PFSK-1 (cell line): Measurements from ENCODE around the gene UBASH3A.

Experiments
- FOXP2 ChIP-seq: optimal IDR thresholded peaks from 2 replicates; pipeline ENCODE3; 2011; ENCODE audit warnings: borderline replicate concordance, control low read depth, inconsistent platforms; ENCODE audit not compliant: insufficient read depth; ENCODE audit errors: extremely low read length, extremely low read depth
- POLR2AphosphoS5 ChIP-seq: IDR thresholded peaks from 2 replicates; pipeline ENCODE4 v1.6.1; 2012; ENCODE audit warnings: low read depth, mild to moderate bottlenecking, control low read depth, low read length, moderate library complexity
- REST ChIP-seq, 2 experiments: IDR thresholded peaks; 2 replicates each; pipeline versions ENCODE4 v1.6.1 to v1.8.0; 2011 to 2012; ENCODE audit warnings: low read depth in 2 of 2, low read length in 2 of 2, control low read depth in 1 of 2, inconsistent platforms in 1 of 2, mild to moderate bottlenecking in 1 of 2, moderate library complexity in 1 of 2; ENCODE audit not compliant: insufficient read depth in 1 of 2
- SIN3A ChIP-seq: IDR thresholded peaks from 2 replicates; pipeline ENCODE4 v1.6.1; 2012; ENCODE audit warnings: mild to moderate bottlenecking, low read length, moderate library complexity, borderline replicate concordance; ENCODE audit not compliant: insufficient read depth
- TAF1 ChIP-seq: IDR thresholded peaks from 2 replicates; pipeline ENCODE4 v1.6.1; 2012; ENCODE audit warnings: low read length, control low read depth, borderline replicate concordance; ENCODE audit not compliant: insufficient read depth

UBASH3A gene

GRCh38 chr21:42431196-42431595, 27.5 kb downstream of the UBASH3A start:
- TF ChIP-seq FOXP2 (no peak), REST (IDR thresholded peaks at IDR 0.05; ENCODE audit: insufficient read depth in 1 of 2, low read depth in 2 of 2, low read length in 2 of 2) (no peak), POLR2AphosphoS5 (no peak), SIN3A (no peak)

- no peak for TF ChIP-seq SIN3A
Measured at GRCh38 chr21:42432695-42433094, 29.0 kb downstream of the UBASH3A start.

- TF ChIP-seq SIN3A, result no peak
- no peak for TF ChIP-seq REST (IDR thresholded peaks at IDR 0.05; ENCODE audit: insufficient read depth in 1 of 2, low read depth in 2 of 2, low read length in 2 of 2)
- no peak for TF ChIP-seq FOXP2
- TF ChIP-seq POLR2AphosphoS5, result no peak
- TF ChIP-seq TAF1, result no peak
Measured at GRCh38 chr21:42433946-42434551, 30.3 kb downstream of the UBASH3A start.

- no peak for TF ChIP-seq TAF1
- TF ChIP-seq POLR2AphosphoS5, result no peak
- TF ChIP-seq SIN3A, result no peak
- TF ChIP-seq FOXP2, result no peak
- TF ChIP-seq REST (IDR thresholded peaks at IDR 0.05; ENCODE audit: insufficient read depth in 1 of 2, low read depth in 2 of 2, low read length in 2 of 2), result no peak
Measured at GRCh38 chr21:42434884-42435283, 31.2 kb downstream of the UBASH3A start.

- no peak for TF ChIP-seq TAF1
- TF ChIP-seq POLR2AphosphoS5, result no peak
- TF ChIP-seq SIN3A, result no peak
- TF ChIP-seq FOXP2, result no peak
- no peak for TF ChIP-seq REST (IDR thresholded peaks at IDR 0.05; ENCODE audit: insufficient read depth in 1 of 2, low read depth in 2 of 2, low read length in 2 of 2)
Measured at GRCh38 chr21:42435401-42435800, 31.7 kb downstream of the UBASH3A start.
